Peyer's patch (tissue), 4 donors: ENCODE results near the gene CKS1B.

ENCODE experiments used
- POLR2A ChIP-seq, 2 donors: fragments of 450-650 bp; IDR thresholded peaks; one replicate each; pipeline ENCODE4 v1.5.1; 2017; ENCODE audit warnings: antibody characterized with exemption in 2 of 2, mild to moderate bottlenecking in 2 of 2, moderate library complexity in 2 of 2
- TF ChIP-seq, protein P1 (sequence below), 6 experiments: fragments of 450-650 bp in 4 of 6; fragments of 200-600 bp in 2 of 6; sonication (generic) in 1 of 6; IDR thresholded peaks; one replicate each; pipeline ENCODE4 v1.5.1; 2017 to 2019; ENCODE audit warnings: antibody characterized with exemption in 6 of 6, mild to moderate bottlenecking in 3 of 6, moderate library complexity in 1 of 6

DNA sequence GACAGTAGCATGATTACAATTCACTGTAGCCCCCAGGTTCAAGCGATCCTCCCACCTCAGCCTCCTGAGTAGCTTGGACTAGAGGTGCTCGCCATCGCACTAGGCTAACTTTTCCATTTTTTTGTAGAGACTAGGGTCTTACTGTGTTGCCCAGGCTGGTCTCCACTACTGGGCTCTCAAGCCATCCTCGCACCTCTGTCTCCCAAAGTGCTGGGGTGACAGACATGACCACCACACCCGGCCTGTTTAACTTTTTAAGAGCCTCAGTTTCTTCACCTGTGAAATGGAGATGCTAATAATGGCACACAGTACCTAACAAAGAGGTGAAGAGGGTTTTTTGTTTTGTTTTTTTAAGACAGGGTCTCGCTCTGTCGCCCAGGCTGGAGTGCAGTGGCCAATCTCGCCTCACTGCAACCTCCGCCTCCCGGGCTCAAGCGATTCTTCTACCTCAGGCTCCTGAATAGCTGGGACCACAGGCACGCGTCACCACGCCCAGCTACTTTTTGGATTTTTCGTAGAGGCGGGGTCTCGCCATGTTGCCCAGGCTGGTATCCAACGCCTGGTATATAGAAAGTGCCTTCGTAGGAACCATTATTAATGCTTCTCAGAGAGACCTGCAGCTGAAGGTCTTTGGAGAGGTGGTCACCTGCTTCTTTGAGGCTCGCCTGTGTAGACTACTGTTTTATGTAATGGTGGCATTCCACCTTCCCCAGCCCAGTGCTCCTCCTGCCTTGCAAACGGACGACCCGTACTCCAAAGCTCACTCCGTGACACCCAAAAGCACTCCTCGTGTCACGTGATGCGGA is 38.5 kb upstream of the CKS1B start:
- peak in 1 of 2 donors; percentile 50 for TF ChIP-seq POLR2A (IDR thresholded peaks at IDR 0.05)
- TF ChIP-seq, protein P1, sequence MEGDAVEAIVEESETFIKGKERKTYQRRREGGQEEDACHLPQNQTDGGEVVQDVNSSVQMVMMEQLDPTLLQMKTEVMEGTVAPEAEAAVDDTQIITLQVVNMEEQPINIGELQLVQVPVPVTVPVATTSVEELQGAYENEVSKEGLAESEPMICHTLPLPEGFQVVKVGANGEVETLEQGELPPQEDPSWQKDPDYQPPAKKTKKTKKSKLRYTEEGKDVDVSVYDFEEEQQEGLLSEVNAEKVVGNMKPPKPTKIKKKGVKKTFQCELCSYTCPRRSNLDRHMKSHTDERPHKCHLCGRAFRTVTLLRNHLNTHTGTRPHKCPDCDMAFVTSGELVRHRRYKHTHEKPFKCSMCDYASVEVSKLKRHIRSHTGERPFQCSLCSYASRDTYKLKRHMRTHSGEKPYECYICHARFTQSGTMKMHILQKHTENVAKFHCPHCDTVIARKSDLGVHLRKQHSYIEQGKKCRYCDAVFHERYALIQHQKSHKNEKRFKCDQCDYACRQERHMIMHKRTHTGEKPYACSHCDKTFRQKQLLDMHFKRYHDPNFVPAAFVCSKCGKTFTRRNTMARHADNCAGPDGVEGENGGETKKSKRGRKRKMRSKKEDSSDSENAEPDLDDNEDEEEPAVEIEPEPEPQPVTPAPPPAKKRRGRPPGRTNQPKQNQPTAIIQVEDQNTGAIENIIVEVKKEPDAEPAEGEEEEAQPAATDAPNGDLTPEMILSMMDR (IDR thresholded peaks at IDR 0.05), result no peak
